HL-60 (cell line): ENCODE data around the gene TSC22D2.
"Not testable (repeated sequence)": the region's sequence is repeated elsewhere in the genome, so short reads cannot be mapped to it uniquely, and the experiment has no call there.

Experiments
- CTCF ChIP-seq: IDR thresholded peaks from one replicate; pipeline ENCODE4 v1.5.1; 2011; ENCODE audit warnings: low read length, control low read depth, inconsistent platforms; ENCODE audit not compliant: insufficient read depth
- GABPA ChIP-seq: IDR thresholded peaks from 2 replicates; pipeline ENCODE4 v1.6.1; 2012; ENCODE audit warnings: low read depth
- POLR2AphosphoS5 ChIP-seq: IDR thresholded peaks from 2 replicates; pipeline ENCODE4 v1.6.1; 2012; ENCODE audit warnings: low read depth
- REST ChIP-seq: IDR thresholded peaks from 2 replicates; pipeline ENCODE4 v1.6.1; 2012; ENCODE audit warnings: low read depth; ENCODE audit not compliant: insufficient replicate concordance
- SPI1 ChIP-seq: IDR thresholded peaks from 2 replicates; pipeline ENCODE4 v1.6.1; 2012; ENCODE audit warnings: low read depth, mild to moderate bottlenecking, borderline replicate concordance

GRCh38 chr3:150473161-150473560, 65.1 kb downstream of the TSC22D2 start:
- TF ChIP-seq POLR2AphosphoS5, CTCF, GABPA, REST, SPI1: not testable (repeated sequence)
